Fibroblast of lung (primary cell): Measurements from ENCODE around the gene ARHGAP28. TPM values are rescaled to one million over a fixed set of nuclear protein-coding genes. Genes with fewer than 3 reads are reported as not detected.
A peak's percentile ranks its signal among the peaks of the same experiment; 100 is the strongest.

ENCODE experiments used
- DNase-seq, 2 donors: peaks; one replicate each; pipeline versions ENCODE4 v3.0.0 to v3.0.0-alpha.2; 2010; ENCODE audit warnings: low read depth in 2 of 2
- H2AFZ ChIP-seq: 2 replicates; pipeline ENCODE4 v1.5.1; 2012; ENCODE audit warnings: low read length, control low read depth, inconsistent platforms
- H3K27ac ChIP-seq: 2 replicates; pipeline ENCODE4 v1.5.1; 2011; ENCODE audit warnings: low read length, control low read depth; ENCODE audit not compliant: insufficient read depth
- H3K27me3 ChIP-seq: 2 replicates; pipeline ENCODE4 v1.5.1; 2011; ENCODE audit warnings: mild to moderate bottlenecking, low read length; ENCODE audit not compliant: control insufficient read depth, insufficient read depth
- H3K36me3 ChIP-seq: 2 replicates; pipeline ENCODE4 v1.5.1; 2011; ENCODE audit warnings: low read length; ENCODE audit not compliant: control insufficient read depth, insufficient read depth
- H3K4me1 ChIP-seq: 2 replicates; pipeline ENCODE4 v1.5.1; 2011; ENCODE audit warnings: low read length; ENCODE audit not compliant: control insufficient read depth, insufficient read depth; ENCODE audit errors: extremely low read depth
- H3K4me2 ChIP-seq: 2 replicates; pipeline ENCODE4 v1.5.1; 2011; ENCODE audit warnings: low read length, control low read depth; ENCODE audit not compliant: insufficient read depth; ENCODE audit errors: extremely low read depth
- H3K4me3 ChIP-seq, 4 experiments: fragments of 200-600 bp in 1 of 4; sonication (generic) in 1 of 4; replicated peaks in 1 of 4; 2 replicates each; pipeline ENCODE4 v1.5.1; 2011 to 2016; ENCODE audit warnings: low read length in 4 of 4, low read depth in 3 of 4, mild to moderate bottlenecking in 3 of 4, control low read depth in 2 of 4, inconsistent platforms in 1 of 4, mixed read lengths in 1 of 4; ENCODE audit not compliant: insufficient read depth in 1 of 4; ENCODE audit errors: control extremely low read depth in 1 of 4
- H3K79me2 ChIP-seq: 2 replicates; pipeline ENCODE4 v1.5.1; 2012; ENCODE audit warnings: mild to moderate bottlenecking, low read length, inconsistent platforms; ENCODE audit not compliant: control insufficient read depth, insufficient read depth
- H3K9ac ChIP-seq: 2 replicates; pipeline ENCODE4 v1.5.1; 2011; ENCODE audit warnings: mild to moderate bottlenecking, low read length, control low read depth; ENCODE audit not compliant: insufficient read depth
- H3K9me3 ChIP-seq: 2 replicates; pipeline ENCODE4 v1.5.1; 2012; ENCODE audit warnings: low read depth, low read length; ENCODE audit not compliant: control insufficient read depth, insufficient read depth
- H4K20me1 ChIP-seq: 2 replicates; pipeline ENCODE4 v1.5.1; 2011; ENCODE audit warnings: low read length; ENCODE audit not compliant: control insufficient read depth, insufficient read depth; ENCODE audit errors: extremely low read depth
- CTCF ChIP-seq, 2 donors: IDR thresholded peaks in 1 of 2; conservative IDR thresholded peaks in 1 of 2; 1 replicate in 1 of 2; 2 replicates in 1 of 2; pipeline ENCODE4 v1.5.1; 2011 to 2012; ENCODE audit warnings: low read length in 2 of 2, control low read depth in 1 of 2, inconsistent platforms in 1 of 2, low read depth in 1 of 2, mild to moderate bottlenecking in 1 of 2
- EZH2 ChIP-seq: IDR thresholded peaks from 2 replicates; pipeline ENCODE4 v1.5.1; 2012; ENCODE audit warnings: low read length, control low read depth, mild to moderate bottlenecking; ENCODE audit errors: missing control alignments
- polyA plus RNA-seq, 2 donors: library from polyadenylated mRNA; depleted of rRNA in 1 of 2; stranded (reverse) in 1 of 2; unstranded in 1 of 2; fragments of >200 nt; gene quantifications; 2 replicates each; pipeline ENCODE4 v1.2.1, GENCODE V29; 2011 to 2012; ENCODE audit warnings: missing spikeins in 1 of 2
- total RNA-seq: library from RNA; depleted of rRNA; stranded (reverse); fragments of >200 nt; gene quantifications from 2 replicates; pipeline ENCODE4 v1.2.1, GENCODE V29; 2014

Gene ARHGAP28
- total and polyA plus RNA-seq, 2 donors (not counting 1 experiment from before 2014, with no cell fraction given): 3.3 to 35.0 TPM

GRCh38 chr18:6807515-6808257 is 78.2 kb downstream of the ARHGAP28 start:
- H3K9me3 ChIP-seq: no peaks in the 10 kb centered on the region
- H3K27me3 ChIP-seq: no peaks in the 10 kb centered on the region
- no peak overlapping the region for H3K4me3 ChIP-seq
- H3K36me3 ChIP-seq: no peaks in the 10 kb centered on the region
- no peaks in the 10 kb centered on the region for H4K20me1 ChIP-seq
- peak in 1 of 2 donors; percentile 25 for DNase-seq
- no peak overlapping the region for H3K27ac ChIP-seq
- no peak for TF ChIP-seq EZH2
- no peak for TF ChIP-seq CTCF (conservative IDR thresholded peaks at IDR 0.05 in 1 of 2, IDR thresholded peaks at IDR 0.05 in 1 of 2; ENCODE audit: low read depth in 1 of 2, low read length in 2 of 2)
- no peak overlapping the region for H3K4me2 ChIP-seq
- no peaks in the 10 kb centered on the region for H3K4me1 ChIP-seq
- no peak overlapping the region for H3K9ac ChIP-seq
- H2AFZ ChIP-seq: no peak overlapping the region
- no peaks in the 10 kb centered on the region for H3K79me2 ChIP-seq

DNA sequence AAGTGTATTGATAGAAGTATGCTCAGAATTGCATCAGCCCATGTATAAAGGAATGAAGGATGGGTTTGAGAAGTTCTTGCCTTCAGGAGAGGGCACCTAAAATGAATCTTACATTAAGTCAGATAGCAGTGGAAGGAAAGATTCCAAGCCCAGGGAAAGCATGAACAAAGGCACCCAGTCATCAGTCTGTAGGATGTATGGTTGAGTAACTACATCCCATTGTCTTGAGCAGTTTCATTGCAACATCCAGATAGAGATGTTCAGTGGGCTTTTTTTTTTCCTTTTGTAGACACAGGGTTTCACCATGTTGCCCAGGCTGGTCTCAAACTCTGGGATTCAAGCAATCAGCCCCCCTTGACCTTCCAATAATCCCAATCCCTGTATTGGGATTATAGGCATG is 80.7 kb downstream of the ARHGAP28 start:
- DNase-seq: no peak
- Histone ChIP-seq H3K9me3 (no peaks in the 10 kb centered on the region), H3K4me2 (no peak overlapping the region), H3K27me3 (no peaks in the 10 kb centered on the region), H3K9ac (no peak overlapping the region), H3K4me3 (no peak overlapping the region), H3K79me2 (no peaks in the 10 kb centered on the region), H3K4me1 (no peaks in the 10 kb centered on the region), H3K36me3 (no peaks in the 10 kb centered on the region), H2AFZ (no peak overlapping the region), H4K20me1 (no peaks in the 10 kb centered on the region), H3K27ac (no peak overlapping the region)
- TF ChIP-seq CTCF (conservative IDR thresholded peaks at IDR 0.05 in 1 of 2, IDR thresholded peaks at IDR 0.05 in 1 of 2; ENCODE audit: low read depth in 1 of 2, low read length in 2 of 2): no peak
- no peak for TF ChIP-seq EZH2

DNA sequence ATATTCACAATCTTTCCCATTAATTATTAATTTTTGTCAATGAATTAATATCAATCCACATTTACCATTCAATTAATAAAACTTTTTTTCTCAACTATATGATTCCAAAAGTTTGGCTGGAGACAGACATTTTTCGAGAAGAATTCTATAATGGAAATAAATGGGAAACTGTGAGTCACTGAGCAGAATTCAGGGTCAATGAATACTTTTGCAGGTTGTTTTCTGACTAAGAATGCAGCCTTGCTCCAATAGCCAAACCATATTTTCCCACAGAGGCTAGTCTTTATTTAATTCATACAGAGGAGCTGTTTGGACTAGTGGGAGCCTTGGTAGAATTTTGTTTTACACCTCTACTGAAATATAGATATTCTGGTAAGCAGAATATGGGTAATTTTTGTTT is 82.3 kb downstream of the ARHGAP28 start:
- no peaks in the 10 kb centered on the region for H4K20me1 ChIP-seq
- peak in 1 of 2 donors; percentile 24 for DNase-seq
- no peak overlapping the region for H3K4me3 ChIP-seq
- no peaks in the 10 kb centered on the region for H3K27me3 ChIP-seq
- H3K9me3 ChIP-seq: no peaks in the 10 kb centered on the region
- no peaks in the 10 kb centered on the region for H3K79me2 ChIP-seq
- no peak overlapping the region for H2AFZ ChIP-seq
- no peak for TF ChIP-seq EZH2
- TF ChIP-seq CTCF (conservative IDR thresholded peaks at IDR 0.05 in 1 of 2, IDR thresholded peaks at IDR 0.05 in 1 of 2; ENCODE audit: low read depth in 1 of 2, low read length in 2 of 2): no peak
- no peak overlapping the region for H3K4me2 ChIP-seq
- H3K36me3 ChIP-seq: no peaks in the 10 kb centered on the region
- no peaks in the 10 kb centered on the region for H3K4me1 ChIP-seq
- no peak overlapping the region for H3K9ac ChIP-seq
- no peak overlapping the region for H3K27ac ChIP-seq
